T-helper 22 cell (primary cell): Measurements from ENCODE around the gene ABCC1.

Experiments used
- DNase-seq: peaks from one replicate; pipeline ENCODE4 v3.0.0-alpha.2; 2020; ENCODE audit warnings: low read depth

The ABCC1 gene

DNA sequence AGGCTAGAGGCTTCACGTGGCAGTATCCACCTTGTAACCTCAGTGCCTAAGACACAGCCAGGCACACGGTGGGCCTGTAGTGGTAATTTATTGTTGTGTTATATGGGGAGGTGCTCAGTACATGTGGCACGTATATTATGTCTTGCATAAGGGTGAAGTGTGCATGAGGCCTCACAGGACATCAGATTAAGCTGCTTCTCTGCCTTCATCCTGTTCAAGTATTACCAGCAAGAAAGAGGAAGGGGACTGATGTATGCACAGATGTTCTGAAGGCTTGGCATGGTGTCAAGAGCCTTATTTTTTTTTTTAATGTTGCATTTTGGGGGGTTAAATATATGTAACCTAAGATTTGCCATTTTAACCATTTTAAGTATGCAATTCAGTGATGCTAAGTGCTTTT lies 71.6 kb downstream of the ABCC1 start:
- DNase-seq: no peak

DNA sequence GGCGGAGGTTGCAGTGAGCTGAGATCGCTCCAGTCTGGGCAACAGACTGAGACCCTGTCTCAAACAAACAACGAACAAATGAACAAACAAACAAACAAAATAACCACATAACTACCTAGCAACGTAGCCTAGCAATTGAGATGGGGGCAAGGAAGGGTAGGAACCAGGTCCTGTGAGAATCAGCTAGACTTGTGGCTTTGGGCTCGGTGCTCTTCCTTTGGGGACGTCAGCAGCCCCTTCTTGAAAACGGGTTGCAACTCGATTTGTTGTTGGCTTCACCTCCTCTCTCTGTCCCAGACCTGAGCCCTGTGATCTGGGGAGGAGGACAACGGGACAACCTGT lies 72.2 kb downstream of the ABCC1 start:
- DNase-seq: no peak

DNA sequence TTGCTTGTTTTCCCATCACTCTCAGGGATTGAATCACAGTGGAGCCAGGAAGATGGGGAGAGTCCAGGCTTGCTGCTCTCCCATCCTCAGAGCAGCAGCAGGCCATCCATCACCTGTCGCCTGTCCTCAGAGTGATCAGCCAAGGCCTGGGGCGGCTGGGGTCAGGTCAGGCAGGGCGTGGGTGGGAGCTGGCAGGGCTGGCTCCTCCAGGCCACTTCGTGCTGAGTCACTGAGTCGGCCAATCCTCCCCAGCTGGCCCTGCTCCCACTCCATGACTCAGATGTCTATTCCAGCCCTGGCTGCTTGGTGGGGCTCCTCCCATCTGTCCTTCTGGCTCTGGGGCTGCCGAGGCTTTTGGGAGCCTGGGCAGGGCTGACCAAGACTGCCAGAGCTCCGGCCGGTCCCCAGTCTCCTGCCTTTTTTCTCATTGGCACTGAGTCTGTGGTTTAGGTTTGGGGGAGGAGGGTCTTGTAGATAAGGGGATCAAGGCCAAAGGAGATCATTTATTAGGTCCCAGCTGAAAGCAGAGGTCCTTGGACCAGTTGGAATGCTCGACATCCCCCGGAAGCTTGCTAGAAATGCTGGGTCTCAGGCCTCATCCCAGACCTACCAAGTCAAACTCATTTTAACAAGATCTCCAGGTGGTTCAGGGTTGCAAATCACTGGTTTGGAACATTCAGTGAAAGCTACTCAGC lies 72.7 kb downstream of the ABCC1 start:
- no peak for DNase-seq

DNA sequence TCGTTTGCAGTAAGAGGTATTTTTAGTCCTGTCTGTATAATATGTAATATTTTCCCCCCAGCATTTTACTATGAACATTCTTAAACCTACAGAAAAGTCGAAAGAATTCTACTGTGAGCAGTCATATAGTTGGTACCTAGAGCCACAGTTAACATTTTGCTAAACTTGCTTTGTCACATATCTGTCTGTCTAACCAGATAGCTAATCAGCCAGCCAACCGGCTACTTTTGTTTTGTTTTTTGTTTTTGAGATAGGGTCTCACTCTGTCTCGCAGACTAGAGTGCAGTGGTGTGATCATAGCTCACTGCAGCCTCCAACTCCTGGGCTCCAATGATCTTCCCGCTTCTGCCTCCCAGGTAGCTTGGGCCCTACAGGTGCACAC lies 73.3 kb downstream of the ABCC1 start:
- no peak for DNase-seq

DNA sequence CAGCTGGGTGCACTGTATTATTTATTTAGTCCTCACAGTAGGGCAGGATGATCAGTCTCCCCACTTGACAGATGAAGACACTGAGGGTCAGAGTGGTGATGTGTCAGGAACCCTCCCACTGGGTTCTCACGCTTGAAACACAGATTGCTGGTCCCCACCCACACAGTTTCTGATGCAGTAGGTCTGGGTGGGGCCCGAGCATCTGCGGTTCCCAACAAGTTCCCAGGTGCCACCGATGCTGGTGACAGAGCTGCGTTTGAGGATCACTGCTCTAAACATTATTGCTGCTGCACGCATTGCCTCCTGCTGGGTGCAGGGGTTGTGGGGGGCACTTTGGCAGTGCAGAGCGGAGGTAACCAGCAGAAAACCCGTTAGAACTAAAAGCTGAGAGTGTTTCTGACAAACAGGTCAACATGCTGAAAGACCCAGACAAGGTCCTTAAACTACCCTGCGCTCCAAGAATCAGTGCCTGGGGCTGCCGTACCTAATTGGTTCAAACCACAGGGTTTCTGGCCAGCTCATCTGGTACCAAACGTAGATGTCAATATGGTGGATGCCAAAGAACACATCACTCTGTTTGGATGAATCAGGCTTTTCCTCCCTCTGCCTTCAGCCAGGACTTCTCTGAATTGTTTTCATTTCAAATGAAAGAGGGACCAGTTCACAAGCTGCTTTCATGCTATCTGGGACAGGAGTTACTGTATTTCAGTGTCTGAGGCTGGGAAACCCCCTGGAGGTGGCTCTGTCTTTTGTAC lies 76.0 kb downstream of the ABCC1 start:
- DNase-seq: peak; percentile 40

DNA sequence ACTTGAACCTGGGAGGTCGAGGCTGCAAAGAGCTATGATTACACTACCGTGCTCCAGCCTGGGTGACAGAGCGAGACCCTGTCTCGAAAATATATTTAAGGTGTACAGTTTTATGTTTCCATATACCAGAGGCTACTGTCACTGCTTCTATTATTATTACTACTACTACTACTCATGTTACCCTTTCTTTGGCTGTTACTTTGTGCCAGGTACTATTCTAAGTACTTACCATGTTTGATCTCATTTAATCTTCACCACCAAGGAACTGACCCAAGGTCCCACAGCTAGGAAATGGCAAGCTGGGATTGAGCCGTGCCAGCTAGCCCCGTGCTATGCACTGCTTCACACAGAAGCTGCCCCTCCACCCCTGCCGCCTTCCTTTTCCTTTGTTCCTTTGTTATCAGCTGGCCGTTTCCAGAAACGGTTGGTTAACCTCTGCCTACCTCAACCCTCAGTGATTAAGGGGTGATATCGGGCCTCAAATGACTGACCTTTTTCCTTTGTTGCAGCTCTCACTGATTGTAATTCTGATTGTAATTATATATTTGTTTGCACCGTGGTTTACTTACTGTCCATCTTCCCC lies 78.4 kb downstream of the ABCC1 start:
- DNase-seq: no peak

DNA sequence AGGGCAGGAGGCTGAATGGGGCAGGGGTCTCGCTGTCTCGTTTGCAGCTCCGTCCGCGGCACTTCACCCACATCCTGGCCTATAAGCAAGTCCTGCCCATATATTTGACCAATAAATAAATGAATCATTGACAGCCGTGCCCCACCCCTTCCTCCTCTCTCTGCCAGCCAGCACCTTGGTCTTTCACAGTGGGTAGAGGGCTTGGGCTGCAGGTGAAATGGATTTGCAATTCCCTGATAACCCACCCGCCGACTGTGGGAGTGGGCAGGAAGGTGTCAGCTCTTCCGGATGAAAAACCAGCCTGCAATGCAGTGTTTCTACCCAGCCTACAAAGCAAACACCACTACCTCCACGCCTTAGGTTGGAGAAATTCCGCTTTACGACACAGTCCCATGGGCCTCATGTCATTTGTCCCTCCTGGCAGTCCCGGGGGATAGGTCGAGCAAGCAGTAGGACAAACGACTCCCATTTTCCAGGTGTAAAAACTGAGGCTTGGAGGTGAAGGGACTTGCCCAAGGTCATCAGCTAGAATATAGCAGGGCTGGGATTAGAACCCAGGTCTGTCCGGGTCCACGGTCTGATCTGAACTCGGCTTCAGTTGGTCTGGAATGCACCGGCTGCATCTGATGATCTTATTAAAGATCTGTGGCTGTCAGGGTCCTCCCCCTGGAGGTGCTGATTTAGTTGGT lies 79.0 kb downstream of the ABCC1 start:
- no peak for DNase-seq

DNA sequence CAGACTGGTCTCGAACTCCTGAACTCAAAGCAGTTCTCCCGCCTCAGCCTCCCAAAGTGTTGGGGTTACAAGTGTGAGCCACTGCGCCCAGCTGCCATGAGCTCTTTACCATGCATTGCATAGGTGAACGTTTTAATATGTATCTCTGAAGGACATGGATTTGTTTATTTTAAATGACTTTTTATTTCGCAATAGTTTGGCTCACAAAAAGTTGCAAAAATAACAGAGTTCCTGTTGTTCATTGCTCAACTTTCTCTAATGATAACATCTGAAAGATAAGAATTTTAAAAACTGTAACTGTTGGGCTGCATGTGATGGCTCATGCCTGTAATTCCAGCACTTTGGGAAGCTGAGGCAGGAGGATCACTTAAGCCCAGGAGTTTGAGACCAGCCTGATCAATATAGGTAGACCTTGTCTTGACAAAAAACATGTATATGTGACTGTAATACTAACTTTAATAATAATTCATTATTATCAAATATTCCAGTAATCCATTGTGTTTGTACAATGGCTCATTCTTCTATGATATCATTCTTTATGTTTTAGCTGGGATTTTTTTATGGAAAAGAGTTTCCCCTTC lies 80.1 kb downstream of the ABCC1 start:
- DNase-seq: no peak

DNA sequence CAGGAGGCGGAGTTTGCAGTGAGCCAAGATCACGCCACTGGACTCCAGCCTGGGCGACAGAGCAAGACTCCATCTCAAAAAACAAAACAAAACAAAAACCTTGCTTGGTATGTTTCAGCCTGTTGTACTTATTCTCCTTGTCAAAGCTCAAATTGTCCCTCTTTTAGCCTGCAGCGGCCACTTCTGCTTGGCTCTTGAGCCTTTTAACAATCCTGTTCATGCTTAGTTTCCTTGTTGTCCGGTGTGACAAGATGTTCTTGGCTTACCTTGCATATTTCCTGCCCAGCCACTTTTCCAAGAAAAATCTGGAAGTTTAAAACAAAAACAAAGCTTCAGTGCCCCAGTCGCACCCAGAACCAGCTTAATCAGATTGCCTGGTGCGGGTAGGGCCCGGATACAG lies 81.0 kb downstream of the ABCC1 start:
- DNase-seq: no peak

DNA sequence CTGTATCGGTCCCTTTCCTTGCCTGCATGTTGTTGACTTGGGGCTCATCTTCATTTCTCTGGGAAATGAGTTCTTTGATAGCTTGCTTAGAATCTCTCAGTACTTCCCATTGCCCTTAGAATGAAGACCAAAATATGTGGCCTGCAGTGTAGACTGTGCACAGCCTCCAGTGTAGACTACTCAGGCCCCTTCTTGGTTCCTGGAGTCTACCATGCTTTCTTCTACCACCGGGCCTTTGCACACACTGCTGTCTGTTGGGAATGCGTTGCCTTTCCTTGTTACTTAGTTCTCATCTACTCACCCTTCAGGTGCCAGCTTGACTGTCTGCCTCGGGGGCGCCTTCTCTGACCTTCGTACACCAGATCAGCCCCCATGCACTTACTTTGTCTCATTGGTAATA lies 82.0 kb downstream of the ABCC1 start:
- DNase-seq: no peak

DNA sequence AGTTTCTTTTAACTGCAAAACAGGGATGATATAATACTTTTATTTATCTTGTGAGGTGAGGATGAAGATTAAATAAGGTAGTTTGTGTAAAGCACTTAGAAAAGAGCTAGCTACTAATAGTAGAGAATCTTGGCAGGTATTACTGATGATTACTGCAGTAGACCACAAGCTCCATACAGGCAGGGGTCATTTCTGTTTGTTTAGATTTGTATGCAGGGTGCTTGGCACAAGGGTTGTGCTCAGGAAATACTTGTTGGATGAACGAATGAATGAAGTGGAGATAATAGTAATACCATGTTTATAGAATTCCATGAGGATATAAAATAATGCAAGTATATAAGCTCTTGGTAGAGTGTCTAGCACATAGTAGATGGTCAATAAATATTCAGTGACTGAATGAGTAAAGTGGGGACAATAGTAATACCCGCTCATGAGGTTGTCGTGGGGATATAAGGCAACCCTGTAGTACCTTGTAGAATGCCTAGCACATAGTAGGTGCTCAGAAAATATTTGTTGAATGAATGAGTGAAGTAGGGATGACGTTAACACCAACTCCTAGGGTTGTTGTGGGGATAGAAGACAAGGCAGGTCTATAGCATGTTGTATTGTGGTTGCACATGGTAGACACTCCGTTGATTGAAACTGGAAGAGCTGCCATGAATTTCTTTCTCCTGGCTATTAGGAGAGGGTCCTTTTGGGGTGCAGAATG lies 83.0 kb downstream of the ABCC1 start:
- DNase-seq: no peak

DNA sequence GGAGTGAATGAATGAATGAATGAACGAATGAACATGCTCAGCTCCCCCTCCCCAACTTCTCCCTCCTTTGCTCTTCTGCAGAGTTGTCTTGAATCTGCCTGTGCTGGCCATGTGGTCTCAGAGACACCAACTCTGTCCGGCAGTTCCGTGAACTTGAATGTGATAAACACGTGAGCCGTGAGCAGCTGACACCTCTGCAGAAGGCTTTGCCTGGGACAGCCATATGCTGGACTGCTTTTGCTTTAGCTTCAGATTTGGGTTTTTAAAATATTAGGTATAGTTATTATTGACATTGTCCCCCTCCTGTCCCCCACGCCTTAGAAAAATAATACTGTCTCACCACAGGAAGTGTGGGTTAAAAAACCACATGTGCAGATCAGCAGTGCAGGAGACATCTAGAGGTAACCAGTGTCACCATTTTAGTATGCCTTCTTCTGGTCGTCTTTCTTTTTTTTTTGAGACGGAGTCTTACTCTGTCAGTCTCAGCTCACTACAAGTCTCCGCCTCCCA lies 83.8 kb downstream of the ABCC1 start:
- DNase-seq: peak; percentile 8

DNA sequence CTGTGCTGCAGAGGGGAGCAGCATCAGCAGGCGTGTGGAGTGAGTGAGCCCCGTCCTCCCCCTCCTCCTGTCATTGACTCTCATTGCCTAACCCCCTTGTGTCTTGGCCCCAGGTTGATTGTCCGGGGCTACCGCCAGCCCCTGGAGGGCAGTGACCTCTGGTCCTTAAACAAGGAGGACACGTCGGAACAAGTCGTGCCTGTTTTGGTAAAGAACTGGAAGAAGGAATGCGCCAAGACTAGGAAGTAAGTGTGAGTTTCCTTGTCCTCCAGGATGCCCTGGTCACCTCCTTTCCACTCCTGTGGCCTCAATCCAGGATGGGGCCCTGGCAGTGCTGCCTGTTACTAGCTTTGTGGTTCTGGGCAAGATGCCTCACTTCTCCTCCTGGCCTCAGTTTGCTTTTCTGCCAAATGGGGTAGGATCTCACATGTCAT lies 87.0 kb downstream of the ABCC1 start:
- no peak for DNase-seq

DNA sequence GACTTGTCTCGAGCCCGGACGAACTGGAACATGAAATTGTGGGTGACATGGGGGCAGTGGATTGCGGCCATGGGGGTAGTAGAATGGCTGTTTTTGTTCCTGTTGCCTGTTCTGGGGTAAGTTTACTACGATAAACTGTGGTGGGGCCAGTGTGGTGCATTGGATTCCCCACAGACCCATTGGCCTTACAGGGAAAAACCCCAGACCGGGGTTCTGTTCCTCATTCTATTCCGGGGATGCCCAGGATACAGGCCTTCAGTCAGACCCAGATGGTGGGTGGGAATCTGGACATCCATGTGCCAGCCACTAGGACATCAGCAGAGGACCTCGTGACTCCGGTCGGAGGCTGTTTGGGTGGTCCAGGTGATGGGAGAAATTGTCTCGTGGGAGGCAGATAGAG lies 88.1 kb downstream of the ABCC1 start:
- DNase-seq: no peak

DNA sequence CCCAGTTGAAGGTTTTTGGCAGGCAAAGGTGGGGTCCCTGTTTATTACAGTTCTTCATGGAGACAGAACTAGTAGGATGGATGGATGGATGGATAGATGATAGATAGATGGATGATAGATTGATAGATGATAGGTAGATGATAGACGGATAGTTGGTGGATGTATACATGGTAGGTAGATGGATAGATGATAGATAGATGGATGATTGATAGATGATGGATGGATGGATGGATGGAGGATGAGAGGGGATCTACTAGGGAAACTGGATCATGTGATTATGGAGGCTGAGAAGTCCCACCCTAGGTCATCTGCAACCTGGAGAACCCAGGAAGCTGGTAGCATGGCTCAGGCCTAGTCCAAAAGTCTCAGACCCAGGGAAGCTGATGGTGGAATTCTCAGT lies 88.6 kb downstream of the ABCC1 start:
- no peak for DNase-seq

DNA sequence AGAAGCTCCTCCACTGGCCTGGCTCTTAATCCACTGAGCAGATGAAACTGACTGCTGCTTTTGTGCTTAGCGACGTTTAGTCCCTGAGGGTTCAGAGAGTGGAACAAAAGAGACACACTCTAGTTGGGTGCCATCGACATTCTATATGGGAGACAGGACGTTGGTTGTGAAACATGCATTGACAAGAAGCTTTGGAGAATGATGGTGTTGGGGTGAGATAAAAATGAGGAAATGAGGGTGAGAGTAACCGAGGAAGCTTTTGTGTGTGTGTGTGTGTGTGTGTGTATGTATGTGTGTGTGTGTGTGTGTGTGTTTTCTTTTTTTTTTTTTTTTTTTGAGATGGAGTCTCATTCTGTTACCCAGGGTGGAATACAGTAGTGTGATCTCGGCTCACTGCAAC lies 89.5 kb downstream of the ABCC1 start:
- no peak for DNase-seq

DNA sequence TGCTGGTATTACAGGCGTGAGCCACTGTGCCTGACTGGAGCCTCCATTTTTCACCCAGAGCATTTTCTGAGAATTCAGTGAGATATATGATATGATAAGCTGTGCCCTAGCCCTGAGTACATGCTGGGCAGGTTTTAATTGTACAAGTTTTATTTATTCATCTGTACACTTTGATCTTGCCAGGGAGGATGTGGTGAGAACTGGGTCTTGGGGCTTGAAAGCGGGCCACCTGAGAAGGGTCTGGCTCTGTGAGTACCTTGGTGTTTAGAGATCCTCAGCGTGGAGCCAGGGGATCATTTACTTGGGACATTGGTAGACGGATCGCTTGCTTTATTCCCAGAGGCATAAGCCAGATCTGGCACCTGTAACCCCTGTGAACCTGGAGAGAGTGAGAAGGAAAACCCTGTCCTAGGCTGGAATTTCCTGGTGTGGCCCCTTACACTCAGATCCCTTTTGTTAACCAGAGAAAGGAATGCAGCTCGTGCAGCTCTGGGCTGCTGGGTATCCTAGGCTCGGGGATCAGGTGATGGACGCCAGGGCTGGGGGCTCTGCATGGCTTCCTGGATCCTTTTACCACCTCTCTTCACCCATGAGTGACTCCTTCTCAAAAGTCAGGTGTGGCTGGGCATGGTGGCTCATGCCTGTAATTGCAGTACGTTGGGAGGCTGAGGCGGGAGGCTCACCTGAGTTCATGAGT lies 91.9 kb downstream of the ABCC1 start:
- DNase-seq: no peak

DNA sequence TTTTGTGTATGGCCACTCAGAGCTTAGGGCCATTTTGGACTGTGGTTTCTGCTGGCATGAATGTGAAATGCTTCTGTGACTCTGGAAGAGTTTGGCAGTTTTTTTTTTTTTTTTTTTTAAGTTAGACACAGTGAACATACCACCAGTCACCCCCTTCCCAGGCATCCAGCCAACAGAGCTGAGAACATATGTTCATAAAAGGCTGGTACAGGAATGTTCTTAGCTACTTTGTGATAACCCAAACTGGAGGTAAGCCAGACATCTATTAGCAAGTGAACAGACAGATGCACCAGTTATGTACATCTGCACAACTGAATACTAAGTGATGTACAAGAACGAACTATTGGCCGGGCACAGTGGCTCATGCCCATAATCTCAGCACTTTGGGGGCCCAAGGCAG lies 92.7 kb downstream of the ABCC1 start:
- no peak for DNase-seq

DNA sequence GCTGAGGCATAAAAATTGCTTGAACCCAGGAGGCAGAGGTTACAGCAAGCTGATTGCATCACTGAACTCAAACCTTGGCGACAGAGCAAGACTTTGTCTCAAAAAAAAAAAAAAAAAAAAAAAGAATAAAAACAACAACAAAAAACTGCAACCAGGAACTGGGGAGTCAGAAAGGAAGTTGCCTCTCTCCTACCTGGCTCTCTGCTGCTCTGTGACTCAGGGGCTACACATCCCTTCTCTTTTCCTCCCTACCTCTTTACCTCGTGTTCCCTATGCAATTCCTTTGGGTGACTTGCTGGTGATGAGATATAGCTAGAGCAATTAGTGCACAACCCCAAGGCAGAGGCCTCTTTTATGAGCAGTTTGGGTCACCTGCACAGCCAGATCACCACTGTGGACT lies 95.9 kb downstream of the ABCC1 start:
- no peak for DNase-seq

DNA sequence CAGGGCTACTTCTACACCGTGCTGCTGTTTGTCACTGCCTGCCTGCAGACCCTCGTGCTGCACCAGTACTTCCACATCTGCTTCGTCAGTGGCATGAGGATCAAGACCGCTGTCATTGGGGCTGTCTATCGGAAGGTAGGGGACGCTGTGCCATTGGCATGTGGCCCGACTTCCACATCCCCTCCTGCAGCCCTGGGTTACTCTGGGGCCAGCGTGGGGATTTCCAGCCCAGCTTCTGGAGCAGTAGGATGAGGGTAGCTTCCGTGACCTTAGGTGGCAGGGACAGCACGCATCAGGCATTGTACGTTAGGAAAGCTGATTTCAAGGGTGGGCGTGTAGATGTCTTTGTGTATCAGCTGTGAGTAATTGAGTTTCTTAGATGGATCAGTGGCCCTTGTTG lies 96.5 kb downstream of the ABCC1 start:
- no peak for DNase-seq

DNA sequence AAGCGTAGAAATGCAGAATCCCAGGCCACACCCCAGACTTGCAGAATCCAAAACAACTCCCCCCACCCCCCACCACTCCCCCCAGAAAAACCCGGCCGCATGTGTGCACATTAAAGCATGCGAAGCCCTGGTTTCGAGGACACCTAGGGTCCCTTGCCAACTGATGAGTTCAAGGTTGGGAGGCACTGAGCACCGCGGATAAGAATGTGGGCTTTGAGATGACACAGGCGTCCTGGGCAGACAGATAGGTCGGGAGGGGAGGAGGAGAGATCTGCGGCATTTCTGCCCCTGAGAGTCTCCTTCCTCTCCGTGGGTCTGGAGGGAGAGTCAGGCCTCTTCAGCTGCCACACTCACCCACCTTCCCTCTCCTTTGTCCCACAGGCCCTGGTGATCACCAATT lies 98.3 kb downstream of the ABCC1 start:
- DNase-seq: no peak
